NCI-H187 (cell line): ENCODE data around the gene GPR161.
"Not testable (repeated sequence)": the region's sequence is repeated elsewhere in the genome, so short reads cannot be mapped to it uniquely, and the experiment has no call there.

Experiments used
- DNase-seq, 2 experiments: peaks; one replicate each; lab custom pipeline; 2025; lab: John Stamatoyannopoulos, UW

GPR161 gene, protein sequence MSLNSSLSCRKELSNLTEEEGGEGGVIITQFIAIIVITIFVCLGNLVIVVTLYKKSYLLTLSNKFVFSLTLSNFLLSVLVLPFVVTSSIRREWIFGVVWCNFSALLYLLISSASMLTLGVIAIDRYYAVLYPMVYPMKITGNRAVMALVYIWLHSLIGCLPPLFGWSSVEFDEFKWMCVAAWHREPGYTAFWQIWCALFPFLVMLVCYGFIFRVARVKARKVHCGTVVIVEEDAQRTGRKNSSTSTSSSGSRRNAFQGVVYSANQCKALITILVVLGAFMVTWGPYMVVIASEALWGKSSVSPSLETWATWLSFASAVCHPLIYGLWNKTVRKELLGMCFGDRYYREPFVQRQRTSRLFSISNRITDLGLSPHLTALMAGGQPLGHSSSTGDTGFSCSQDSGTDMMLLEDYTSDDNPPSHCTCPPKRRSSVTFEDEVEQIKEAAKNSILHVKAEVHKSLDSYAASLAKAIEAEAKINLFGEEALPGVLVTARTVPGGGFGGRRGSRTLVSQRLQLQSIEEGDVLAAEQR

DNA sequence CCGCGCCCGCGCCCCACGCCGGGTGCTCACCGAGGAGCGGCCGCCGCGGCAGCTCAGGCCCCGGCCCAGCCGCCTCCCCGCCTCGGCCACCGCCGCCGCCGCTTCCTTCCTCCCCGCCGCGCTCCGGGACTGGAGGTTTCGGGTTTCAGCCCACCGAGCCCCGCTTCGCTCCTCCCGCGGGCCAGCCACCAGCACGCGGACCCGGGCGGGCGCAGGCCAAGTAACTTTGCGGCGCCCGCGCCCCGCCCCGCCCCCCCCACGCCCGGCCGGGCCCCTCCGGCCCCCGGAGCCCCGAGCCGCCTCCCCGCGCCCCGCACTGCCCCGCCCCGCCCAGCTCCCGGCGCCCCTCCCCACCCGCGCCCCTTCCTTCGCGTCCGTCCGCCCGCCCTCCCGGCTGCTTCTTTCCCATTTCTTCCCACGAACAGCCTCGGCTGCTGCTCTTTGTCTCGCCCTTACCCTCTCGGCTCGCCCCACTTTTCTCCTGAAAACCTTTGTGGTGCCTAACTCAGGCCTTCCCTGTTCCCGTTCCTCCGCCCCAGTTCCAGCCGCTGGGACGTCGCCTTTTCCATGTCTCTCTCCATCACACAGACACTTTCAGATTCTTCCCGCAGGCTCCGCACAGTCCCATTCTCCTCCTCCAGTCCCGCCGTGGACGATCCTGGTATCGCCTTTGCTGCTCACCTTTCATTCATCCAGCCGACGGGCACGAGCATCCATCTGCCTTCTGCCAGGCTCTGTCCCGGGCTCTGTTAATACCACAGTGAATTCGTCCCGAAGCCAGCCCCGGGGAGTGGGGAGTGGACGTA, at the start of gene GPR161:
Gene GPR161 (minus strand): TSS at position 222 of the 806 bp plus-strand sequence. CDS start 32,080 bp downstream, outside the sequence.
- DNase-seq: peak; percentile 38

DNA sequence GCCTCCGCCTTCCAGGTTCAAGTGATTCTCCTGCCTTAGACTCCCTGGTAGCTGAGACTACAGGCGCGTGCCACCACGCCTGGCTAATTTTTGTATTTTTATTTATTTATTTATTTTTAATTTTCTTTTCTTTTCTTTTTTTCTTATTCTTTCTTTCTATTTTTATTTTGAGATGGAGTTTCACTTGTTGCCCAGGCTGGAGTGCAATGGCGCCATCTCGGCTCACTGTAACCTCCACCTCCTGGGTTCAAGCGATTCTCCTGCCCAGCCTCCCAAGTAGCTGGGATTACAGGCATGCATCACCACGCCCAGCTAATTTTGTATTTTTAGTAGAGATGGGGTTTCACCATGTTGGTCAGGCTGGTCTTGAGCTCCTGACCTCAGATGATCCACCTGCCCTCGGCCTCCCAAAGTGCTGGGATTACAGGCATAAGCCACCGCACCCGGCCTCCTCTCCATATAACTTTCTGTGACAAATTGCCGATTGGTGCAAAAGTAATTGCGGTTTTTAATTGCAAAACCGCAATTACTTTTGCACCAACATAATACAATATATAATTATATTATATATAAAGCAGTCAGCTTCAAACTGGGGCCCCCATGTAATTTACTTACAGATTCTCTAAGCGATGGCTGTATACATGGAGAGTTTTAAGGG, 44.5 kb upstream of the GPR161 start:
- not testable (repeated sequence) for DNase-seq

DNA sequence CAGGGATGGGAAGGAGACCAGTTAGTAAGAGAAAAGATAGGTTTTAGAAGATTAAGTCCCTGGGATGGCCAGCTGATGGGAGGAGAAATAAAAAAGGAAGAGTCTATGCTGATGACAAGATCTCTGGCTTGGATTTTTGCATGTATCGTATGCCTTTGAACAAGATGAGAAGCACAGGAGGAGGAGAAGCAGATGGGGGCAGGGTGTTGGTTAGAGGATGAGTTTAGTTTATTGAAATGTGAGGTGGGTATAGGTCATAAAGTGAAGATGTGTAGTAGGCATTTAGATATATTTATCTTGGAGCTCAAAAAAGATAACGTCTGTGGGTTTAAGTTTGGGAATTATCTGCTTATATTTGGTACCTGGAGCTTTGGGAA, 43.4 kb upstream of the GPR161 start:
- DNase-seq: no peak

DNA sequence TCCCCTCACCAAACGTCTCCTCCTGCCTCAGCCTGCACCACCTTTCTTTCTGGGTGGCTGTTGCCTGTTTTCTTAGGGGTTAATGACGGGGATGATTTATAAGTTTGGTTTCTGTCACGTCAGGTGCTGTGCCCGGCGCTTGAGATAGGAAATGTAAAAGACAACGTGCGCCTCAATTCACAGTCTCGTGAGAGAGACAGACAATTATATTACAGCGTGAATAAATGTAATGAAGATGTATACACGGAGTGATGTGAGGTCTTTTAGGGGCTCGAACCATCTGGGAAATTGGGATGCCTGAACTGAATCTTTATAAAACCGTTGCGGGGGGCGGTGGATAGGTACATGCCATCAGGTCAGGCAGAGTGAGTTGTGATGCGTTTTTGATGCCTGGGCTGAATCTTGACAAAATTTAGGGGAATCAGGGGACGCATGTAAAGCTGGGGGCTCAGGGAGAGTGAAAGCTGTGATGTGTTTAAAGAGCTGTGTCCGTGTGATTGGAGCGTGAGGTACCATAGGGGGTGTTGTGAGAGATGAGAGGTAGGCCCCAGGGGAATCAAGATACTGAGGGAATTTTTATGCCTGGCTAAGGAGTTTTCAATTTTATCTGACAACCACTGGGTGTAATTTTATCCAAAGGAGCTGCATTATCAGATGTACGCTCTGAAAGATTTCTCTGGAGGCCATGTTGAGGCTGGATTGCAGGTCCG, 42.9 kb upstream of the GPR161 start:
- peak in 1 of 2 experiments; percentile 50 for DNase-seq

DNA sequence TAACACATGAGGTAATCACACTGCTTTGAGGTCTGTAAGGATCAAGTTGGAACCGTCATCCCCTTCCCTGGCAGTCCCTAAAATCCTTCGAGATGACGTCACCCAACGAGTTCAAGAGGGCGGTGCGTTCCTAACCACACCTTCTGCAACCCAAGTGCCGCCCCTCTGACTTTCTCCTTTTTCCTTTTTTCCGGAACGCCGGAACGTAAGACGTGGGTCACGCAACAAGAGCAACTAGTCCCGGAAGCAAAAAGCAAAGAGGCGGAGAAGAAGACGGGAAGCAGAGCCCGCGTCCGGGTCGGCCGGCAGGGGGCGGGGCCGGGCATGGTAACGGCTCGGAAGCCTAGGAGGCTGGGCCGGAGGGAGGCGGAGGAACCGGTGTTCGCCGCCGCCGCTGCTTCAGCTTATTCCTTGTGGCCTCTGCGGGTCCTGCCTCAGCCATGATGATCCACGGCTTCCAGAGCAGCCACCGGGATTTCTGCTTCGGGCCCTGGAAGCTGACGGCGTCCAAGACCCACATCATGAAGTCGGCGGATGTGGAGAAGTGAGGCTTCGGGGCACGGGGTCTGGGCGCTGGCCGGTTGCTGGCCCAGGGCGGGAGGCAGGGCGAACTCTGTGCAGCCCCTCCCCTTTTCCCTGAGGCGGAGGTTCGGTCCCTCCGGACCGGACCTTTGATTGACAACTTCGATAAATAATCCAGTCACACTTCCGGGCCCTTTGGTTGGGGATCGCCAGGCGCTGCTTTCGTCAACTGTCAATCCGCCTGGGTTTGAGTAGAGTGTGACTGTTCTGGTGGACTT, 42.1 kb upstream of the GPR161 start, which contains the start of gene TIPRL:
Gene TIPRL (plus strand): TSS at position 325 of the 800 bp plus-strand sequence. CDS start 116 bp downstream, at position 441.
- peak; percentile 99 to 100 for DNase-seq

DNA sequence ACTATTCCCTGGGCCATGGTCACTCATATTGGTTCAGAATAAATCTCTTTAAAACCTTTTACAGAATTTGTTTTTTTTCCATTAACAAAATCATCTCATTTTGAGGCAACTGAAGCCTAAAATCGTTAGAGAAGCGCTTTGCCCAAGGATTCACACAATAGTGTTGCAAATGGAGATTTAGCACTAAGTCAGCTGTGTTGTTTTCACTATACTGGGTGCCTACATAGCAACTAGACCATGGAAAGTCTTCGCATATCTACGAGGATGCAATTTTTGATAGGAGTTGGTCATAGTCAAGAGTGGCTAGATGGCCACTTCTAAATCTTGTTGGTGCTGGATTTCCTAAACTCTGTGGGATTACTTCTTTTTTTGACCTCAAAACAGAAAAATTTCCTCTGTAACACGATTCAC, 41.5 kb upstream of the GPR161 start:
- no peak for DNase-seq

DNA sequence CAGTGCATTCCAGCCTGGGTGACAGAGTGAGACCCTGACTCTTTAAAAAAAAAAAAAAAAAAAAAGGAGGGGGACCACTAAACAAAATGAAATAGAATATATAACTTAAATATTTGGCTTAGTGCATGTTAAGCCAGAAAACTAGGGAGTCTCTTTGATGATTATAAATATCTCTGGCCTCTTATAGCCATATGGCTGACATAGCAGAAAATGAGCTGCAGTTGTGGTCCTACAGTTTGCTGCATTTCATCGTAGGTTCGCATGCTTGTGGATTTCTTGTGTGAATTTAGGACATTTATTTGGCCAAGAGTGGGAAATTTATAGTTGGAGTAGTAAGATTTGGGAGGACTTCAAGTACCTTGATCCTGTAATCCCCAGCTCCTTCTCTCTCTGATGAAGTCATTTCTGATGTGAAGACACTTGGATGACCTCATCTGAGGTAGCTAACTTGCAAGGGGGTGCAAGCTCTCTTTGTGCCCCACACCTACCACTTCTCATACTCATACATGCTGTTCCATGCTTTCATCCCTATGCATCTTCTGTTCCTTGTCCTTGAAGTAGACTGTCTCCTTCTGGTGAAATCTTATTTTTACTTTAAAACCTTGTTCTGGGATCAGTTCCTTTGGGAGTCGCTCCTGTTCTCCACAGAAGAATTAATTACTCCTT, 35.7 kb upstream of the GPR161 start:
- DNase-seq: no peak

DNA sequence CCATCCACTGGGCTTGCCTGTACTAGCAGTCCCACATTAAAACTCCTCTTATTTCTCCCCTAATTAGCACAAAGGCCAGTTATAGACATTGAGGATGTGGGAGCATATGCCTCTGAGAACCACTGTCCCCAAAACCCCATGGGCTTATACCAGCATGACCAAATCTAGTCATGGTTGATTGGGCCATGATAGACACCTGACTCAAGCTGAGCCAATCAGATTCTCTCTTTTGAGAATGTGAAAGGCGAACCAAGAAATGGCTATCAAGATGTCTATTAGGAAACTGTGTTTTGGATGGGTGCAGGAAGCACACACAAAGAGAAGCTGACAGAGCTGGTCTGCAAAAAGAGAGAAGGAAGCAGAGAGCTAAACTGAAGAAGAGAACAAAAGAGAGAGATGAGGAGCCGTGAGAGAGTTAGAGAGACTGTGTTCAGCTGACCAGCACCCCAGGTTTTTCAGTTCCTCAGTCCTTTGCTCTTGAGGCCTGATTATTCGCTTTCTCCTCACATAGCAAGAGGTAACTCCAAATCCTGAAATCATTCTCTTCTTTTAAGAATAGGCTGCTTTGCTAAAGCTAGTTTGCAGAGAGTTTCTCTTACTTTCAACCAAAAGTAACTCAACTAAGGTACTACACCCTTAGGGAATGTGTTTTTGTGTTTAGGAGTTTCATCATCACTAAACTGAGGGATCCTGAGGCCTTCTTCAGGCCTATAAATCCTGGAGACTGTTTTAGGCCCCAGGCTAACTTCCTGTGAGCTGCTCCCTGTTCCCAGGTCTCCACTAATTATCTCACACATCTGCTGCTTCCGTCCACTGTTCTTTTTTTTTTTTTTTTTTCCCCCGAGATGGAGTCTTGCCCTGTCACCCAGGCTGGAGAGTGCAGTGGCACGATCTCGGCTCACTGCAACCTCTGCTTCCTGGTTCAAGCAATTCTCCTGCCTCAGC, 34.1 kb upstream of the GPR161 start:
- DNase-seq: no peak

DNA sequence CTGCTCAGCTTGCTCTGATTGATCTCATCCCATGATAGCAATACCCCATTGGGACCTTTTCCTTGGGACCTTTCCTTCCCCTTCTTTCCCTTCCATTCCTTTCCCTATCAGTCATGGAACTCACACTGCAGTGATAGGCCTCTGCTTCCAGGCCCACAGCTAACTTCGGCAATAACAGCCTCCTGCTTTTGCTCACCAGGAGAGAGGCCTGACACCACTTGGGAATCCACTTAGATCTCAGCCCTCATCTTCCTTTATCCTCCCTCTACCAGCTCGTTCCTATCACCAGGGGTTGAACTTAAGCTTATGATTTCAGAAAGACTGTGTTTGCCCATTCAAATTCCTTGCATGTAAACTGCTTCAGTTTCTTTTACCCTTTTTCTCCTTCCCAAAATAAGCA, 31.1 kb upstream of the GPR161 start:
- no peak for DNase-seq

DNA sequence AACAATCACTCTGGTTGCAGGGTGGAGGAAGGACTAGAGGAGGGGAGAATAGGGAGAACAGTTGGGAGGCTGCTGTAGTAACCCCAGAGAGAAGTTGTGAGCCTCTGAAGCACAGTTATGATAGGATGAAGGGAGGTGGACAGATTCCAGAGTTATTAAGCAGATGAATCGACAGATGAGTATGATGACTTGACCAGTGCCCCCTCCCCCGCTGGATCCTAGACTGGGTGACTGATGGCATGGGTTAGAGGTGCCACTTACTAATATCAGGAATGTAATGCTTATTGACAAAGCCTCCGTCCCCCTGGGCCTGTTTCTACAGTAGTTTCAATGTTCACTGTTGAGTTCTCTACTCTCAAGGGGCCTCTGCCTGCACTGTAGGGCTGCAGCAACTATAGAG, 28.0 kb upstream of the GPR161 start:
- no peak for DNase-seq

DNA sequence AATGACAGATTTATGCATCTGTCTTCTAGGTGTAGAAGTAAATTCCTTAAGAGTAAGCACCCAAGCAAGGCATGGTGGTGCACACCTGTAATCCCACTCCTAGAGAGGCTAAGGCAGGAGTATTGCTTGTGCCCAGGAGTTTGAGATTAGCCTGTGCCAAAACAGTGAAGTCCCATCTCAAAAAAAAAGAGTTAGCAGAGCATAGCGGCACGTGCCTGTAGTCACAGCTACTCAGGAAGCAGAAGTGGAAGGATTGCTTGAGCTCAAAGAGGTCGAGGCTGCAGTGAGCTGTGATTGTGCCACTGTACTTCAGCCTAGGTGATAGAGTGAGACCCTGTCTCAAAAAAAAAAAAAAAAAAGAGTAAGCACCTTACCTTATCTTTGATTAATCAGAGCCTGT, 26.9 kb upstream of the GPR161 start:
- DNase-seq: no peak

DNA sequence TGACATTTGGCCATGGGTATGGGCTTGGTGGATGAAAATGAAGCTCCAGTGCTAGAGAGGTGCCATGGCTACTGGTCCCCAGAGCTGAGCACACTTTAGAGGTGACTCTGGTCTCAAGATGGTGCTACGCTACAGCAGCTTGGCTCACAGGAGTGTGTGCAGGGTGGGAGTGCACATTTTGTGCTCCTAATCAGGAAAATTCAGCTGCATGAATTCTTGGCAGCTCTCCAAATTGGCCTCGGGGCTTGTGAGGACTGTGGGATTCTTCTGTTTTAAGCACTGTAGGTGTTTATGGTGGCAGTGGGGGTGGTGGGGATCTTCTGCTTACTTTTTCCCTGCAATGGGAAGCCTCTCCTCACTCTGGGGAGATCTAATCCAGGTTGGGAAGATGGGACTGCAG, 24.7 kb upstream of the GPR161 start:
- no peak for DNase-seq

DNA sequence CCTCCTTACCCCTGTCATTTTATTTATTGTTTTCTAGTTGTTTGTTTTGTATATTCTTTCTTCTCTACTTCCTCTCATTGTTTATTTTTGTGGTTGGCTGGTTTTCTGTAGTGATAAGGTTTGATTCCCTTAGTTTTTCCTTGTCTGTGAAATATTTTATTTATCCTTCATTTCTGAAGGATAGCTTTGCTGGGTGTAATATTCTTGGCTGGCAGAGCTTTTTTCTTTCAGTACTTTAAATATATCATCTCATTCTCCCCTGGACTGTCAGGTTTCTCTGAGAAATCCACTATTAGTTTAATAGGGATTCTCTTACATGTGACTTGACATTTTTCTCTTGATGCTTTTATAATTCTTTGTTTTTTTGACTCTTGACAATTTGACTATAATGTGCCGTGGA, 23.2 kb upstream of the GPR161 start:
- DNase-seq: no peak

DNA sequence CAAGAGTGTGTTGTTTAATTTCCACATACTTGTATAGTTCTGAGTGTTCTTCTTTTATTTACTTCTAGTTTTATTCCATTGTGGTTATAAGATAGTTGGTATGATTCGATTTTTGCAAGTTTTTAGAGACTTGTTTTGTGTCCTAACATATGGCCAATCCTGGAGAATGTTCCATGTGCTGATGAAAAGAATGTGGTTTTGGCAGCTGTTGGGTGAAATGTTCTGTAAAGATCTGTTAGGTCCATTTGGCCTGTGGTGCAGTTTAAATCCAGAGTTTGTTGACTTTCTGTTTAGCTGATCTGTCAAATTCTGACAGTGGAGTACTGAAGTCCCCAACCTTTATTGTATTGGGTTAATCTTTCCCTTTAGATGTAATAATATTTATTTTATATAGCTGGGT, 22.5 kb upstream of the GPR161 start:
- no peak for DNase-seq

DNA sequence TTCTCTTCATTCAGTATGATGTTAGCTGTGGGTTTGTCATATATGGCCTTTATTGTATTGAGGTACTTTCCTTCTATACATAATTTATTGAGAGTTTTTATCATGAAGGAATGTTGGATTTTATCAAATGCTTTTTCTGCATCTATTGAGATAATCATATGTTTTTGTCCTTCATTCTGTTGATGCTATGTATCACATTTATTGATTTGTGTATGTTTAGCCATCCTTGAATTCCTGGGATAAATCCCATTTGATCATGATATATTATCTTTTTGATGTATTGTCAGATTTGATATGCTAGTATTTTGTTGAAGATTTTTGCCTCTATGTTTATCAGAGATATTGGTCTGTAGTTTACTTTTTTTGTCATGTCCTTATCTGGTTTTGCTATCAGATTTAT, 20.9 kb upstream of the GPR161 start:
- no peak for DNase-seq

DNA sequence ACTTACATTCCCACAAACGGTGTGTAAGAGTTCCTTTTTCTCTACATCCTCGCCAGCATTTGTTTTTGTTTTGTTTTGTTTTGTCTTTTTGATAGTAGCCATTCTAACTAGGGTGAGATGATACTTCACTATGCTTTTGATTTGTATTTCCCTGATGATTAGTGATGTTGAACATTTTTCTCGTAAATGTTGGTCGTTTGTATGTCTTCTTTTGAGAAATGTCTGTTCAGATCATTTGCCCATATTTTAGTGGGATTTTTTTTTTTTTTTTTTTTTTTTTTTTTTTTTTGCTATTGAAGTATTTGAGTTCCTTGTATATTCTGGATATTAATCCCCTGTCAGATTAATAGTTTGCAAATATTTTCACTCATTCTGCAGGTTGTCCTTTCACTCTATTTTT, 19.2 kb upstream of the GPR161 start:
- DNase-seq: no peak

DNA sequence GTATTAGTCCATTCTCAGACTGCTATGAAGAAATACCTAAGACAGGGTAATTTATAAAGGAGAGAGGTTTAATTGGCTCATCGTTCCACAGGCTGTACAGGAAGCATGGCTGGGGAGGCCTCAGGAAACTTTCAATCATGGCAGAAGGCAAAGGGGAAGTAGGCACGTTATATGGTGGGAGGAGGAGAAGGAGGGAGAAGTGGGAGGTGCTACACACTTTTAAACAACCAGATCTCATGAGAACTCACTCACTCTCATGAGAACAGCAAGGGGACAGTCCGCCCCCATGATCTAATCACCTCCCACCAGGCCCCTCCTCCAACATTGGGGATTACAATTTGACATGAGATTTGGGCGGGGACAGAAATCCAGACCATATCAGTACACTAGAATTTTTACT, 18.0 kb upstream of the GPR161 start:
- DNase-seq: not testable (repeated sequence)

DNA sequence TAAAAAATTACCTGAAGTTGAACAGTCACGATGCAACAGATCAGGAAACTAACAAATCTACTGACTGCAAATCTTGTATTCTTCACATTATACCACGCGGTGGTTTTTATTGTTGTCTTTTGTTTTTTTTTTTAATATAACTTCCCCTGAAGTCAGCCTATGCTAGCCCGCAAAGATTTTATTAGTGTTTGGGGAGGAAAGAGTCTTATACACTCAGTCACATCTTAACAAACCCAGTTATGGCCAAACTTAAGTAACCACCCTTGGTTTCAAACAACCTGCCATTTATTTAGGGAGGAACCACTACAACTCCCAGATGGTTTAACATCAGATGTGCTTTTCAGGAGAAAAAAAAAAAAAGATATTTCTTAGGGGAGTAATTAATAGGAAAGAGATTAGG, 15.2 kb upstream of the GPR161 start:
- DNase-seq: no peak

DNA sequence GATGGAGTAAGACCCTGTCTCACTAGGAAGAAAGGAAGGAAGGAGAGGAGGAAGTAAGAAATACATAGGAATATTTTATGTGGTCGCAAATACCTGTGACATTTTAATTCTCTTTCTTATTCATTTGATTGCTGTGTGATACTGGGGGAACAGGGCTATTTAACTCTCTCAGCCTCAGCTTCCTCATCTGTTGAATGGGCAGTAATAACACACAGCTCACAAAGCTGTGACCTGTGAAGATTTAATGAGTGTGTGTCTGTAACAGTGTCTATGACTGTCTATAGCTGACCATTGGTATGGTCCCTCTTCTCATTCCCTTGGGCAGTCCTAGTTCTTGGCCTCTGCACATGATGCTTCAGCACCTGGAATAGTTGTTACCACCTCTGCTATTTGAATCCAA, 13.6 kb upstream of the GPR161 start:
- no peak for DNase-seq
